Vagina (tissue), 2 donors: ENCODE data around the gene MELTF. TPM values are rescaled to one million over a fixed set of nuclear protein-coding genes. Genes with fewer than 3 reads are reported as not detected.

Source experiments
- DNase-seq, 2 donors: peaks; one replicate each; pipeline ENCODE4 v3.0.0-alpha.2; 2017; ENCODE audit errors: extremely low spot score in 2 of 2
- H3K27ac ChIP-seq: fragments of 200-600 bp; sonication (generic); one replicate; pipeline ENCODE4 v1.5.1; 2019
- H3K27me3 ChIP-seq: fragments of 200-600 bp; sonication (generic); one replicate; pipeline ENCODE4 v1.5.1; 2019
- H3K36me3 ChIP-seq, 2 donors: fragments of 200-600 bp; sonication (generic); one replicate each; pipeline ENCODE4 v1.5.1; 2017 to 2019
- H3K4me1 ChIP-seq: fragments of 200-600 bp; sonication (generic); one replicate; pipeline ENCODE4 v1.5.1; 2019
- H3K4me3 ChIP-seq, 2 donors: fragments of 200-600 bp; sonication (generic); 1 replicate in 1 of 2; 2 replicates in 1 of 2; pipeline ENCODE4 v1.5.1; 2016 to 2019
- H3K9me3 ChIP-seq: fragments of 200-600 bp; sonication (generic); one replicate; pipeline ENCODE4 v1.5.1; 2019
- CTCF ChIP-seq, 3 experiments: fragments of 450-650 bp in 2 of 3; fragments of 200-600 bp in 1 of 3; sonication (generic) in 1 of 3; IDR thresholded peaks; one replicate each; pipeline ENCODE4 v1.5.1; 2017 to 2019; ENCODE audit warnings: antibody characterized with exemption in 3 of 3, mild to moderate bottlenecking in 2 of 3, moderate library complexity in 2 of 3
- POLR2A ChIP-seq, 2 donors: fragments of 450-650 bp; IDR thresholded peaks; one replicate each; pipeline ENCODE4 v1.6.1; 2017; ENCODE audit warnings: antibody characterized with exemption in 2 of 2, mild to moderate bottlenecking in 2 of 2, moderate library complexity in 2 of 2
- POLR2AphosphoS5 ChIP-seq, 2 donors: sonication (generic); formaldehyde crosslinking; IDR thresholded peaks; one replicate each; pipeline ENCODE4 v1.9.0; 2017; ENCODE audit warnings: antibody characterized with exemption in 2 of 2, mild to moderate bottlenecking in 2 of 2, low read depth in 1 of 2; ENCODE audit not compliant: insufficient read depth in 1 of 2
- intact Hi-C: fragments of 100-400 bp; cut with DNase I; formaldehyde crosslinking; loops from one replicate; pipeline ENCODE4 v1.15.1; 2023
- total RNA-seq: library from RNA; depleted of rRNA; stranded (reverse); fragments of >200 nt; gene quantifications from one replicate; pipeline ENCODE4 v1.2.3, GENCODE V29; 2016

MELTF gene
- total RNA-seq, 1 donor from 2014 or later, result 23.6 TPM

- TF ChIP-seq POLR2AphosphoS5 (IDR thresholded peaks at IDR 0.05; ENCODE audit: insufficient read depth in 1 of 2, low read depth in 1 of 2), result no peak
- no peak for TF ChIP-seq CTCF (IDR thresholded peaks at IDR 0.05)
- TF ChIP-seq POLR2A (IDR thresholded peaks at IDR 0.05), result no peak
- Histone ChIP-seq H3K27me3 (no peaks in the 10 kb centered on the region), H3K4me1 (no peaks in the 10 kb centered on the region), H3K27ac (no peak overlapping the region), H3K9me3 (no peaks in the 10 kb centered on the region), H3K36me3 (no peaks in the 10 kb centered on the region), H3K4me3 (no peak overlapping the region)
- intact Hi-C loops, result no loop called here
- peak in 1 of 2 donors; percentile 81 for DNase-seq
These were observed 55.0 kb downstream of the MELTF start for GRCh38 chr3:196974661-196975060.

GRCh38 chr3:196971094-196971698 is 58.4 kb downstream of the MELTF start:
- Histone ChIP-seq H3K4me1 (peaks cover 17% of the 10 kb centered on the region), H3K4me3 (no peak overlapping the region), H3K36me3 (no peaks in the 10 kb centered on the region), H3K27me3 (no peaks in the 10 kb centered on the region), H3K9me3 (no peaks in the 10 kb centered on the region), H3K27ac (no peak overlapping the region)
- peak in 1 of 2 donors; percentile 74 for DNase-seq
- intact Hi-C loops, result no loop called here
- TF ChIP-seq POLR2A (IDR thresholded peaks at IDR 0.05), result no peak
- no peak for TF ChIP-seq CTCF (IDR thresholded peaks at IDR 0.05)
- TF ChIP-seq POLR2AphosphoS5 (IDR thresholded peaks at IDR 0.05; ENCODE audit: insufficient read depth in 1 of 2, low read depth in 1 of 2), result no peak

GRCh38 chr3:196970547-196971093 is 59.0 kb downstream of the MELTF start:
- Histone ChIP-seq H3K9me3 (no peaks in the 10 kb centered on the region), H3K4me3 (no peak overlapping the region), H3K27me3 (no peaks in the 10 kb centered on the region), H3K36me3 (no peaks in the 10 kb centered on the region), H3K27ac (no peak overlapping the region), H3K4me1 (peaks cover 17% of the 10 kb centered on the region)
- intact Hi-C loops, result no loop called here
- TF ChIP-seq POLR2AphosphoS5 (IDR thresholded peaks at IDR 0.05; ENCODE audit: insufficient read depth in 1 of 2, low read depth in 1 of 2), result no peak
- TF ChIP-seq POLR2A (IDR thresholded peaks at IDR 0.05), result no peak
- no peak for TF ChIP-seq CTCF (IDR thresholded peaks at IDR 0.05)
- DNase-seq, result no peak

- H3K36me3 ChIP-seq, result no peaks in the 10 kb centered on the region
- peak overlapping the region; percentile 78 for H3K27ac ChIP-seq
- no peaks in the 10 kb centered on the region for H3K27me3 ChIP-seq
- no peaks in the 10 kb centered on the region for H3K9me3 ChIP-seq
- H3K4me3 ChIP-seq, result peak overlapping the region; percentile 90 to 98
- intact Hi-C loops, result loop anchor here (10.0 kb wide), 1 partner anchor 135 kb away; no protein-coding TSS in a partner anchor
- peak; percentile 27 to 90 (median 56) for TF ChIP-seq CTCF (IDR thresholded peaks at IDR 0.05)
- TF ChIP-seq POLR2A (IDR thresholded peaks at IDR 0.05), result no peak
- DNase-seq, result no peak
- H3K4me1 ChIP-seq, result peaks cover 17% of the 10 kb centered on the region
These were observed 59.7 kb downstream of the MELTF start for GRCh38 chr3:196969660-196970546.
